GM23338 (cell line): Measurements from ENCODE around the gene MEOX2. TPM values are rescaled to one million over a fixed set of nuclear protein-coding genes. Genes with fewer than 3 reads are reported as not detected.

Experiments used
- ATAC-seq: fragments of 200-7000 bp; cut with Tn5 transposase; 3 replicates; pipeline ENCODE4 v1.9.1; 2020
- DNase-seq: peaks from one replicate; pipeline ENCODE4 v3.0.0-alpha.2; 2015; ENCODE audit warnings: low spot score
- H2AFZ ChIP-seq: fragments of 200-600 bp; sonication (generic); 2 replicates; pipeline ENCODE4 v1.8.0; 2016; ENCODE audit warnings: antibody characterized with exemption, mild to moderate bottlenecking, moderate library complexity
- H3F3A ChIP-seq: fragments of 200-600 bp; sonication (generic); replicated peaks from 2 replicates; pipeline ENCODE4 v1.8.0; 2017; ENCODE audit warnings: antibody characterized with exemption, mixed run types, low read depth
- H3K27ac ChIP-seq: fragments of 200-600 bp; sonication (generic); 2 replicates; pipeline ENCODE4 v1.6.1; 2016; ENCODE audit warnings: low read depth
- H3K27me3 ChIP-seq: fragments of 200-600 bp; sonication (generic); 2 replicates; pipeline ENCODE4 v1.8.0; 2016; ENCODE audit warnings: mild to moderate bottlenecking, mixed run types, moderate library complexity; ENCODE audit not compliant: insufficient read depth
- H3K36me3 ChIP-seq: fragments of 200-600 bp; sonication (generic); 2 replicates; pipeline ENCODE4 v1.8.0; 2016; ENCODE audit warnings: mild to moderate bottlenecking; ENCODE audit not compliant: insufficient read depth
- H3K4me1 ChIP-seq: fragments of 200-600 bp; sonication (generic); 2 replicates; pipeline ENCODE4 v1.8.0; 2016; ENCODE audit warnings: mild to moderate bottlenecking, moderate library complexity; ENCODE audit not compliant: insufficient read depth
- H3K4me2 ChIP-seq: fragments of 200-600 bp; sonication (generic); 2 replicates; pipeline ENCODE4 v1.7.1; 2017; ENCODE audit warnings: mixed run types
- H3K4me3 ChIP-seq: fragments of 200-600 bp; sonication (generic); 2 replicates; pipeline ENCODE4 v1.6.1; 2016; ENCODE audit warnings: mixed run types
- H3K79me2 ChIP-seq: fragments of 200-600 bp; sonication (generic); replicated peaks from 2 replicates; pipeline ENCODE4 v1.8.0; 2017; ENCODE audit warnings: mild to moderate bottlenecking; ENCODE audit not compliant: insufficient read depth
- H3K9me2 ChIP-seq: fragments of 200-600 bp; sonication (generic); 2 replicates; pipeline ENCODE4 v1.8.0; 2017; ENCODE audit not compliant: insufficient read depth
- H4K20me1 ChIP-seq: fragments of 200-600 bp; sonication (generic); replicated peaks from 2 replicates; pipeline ENCODE4 v1.8.0; 2017; ENCODE audit warnings: mild to moderate bottlenecking; ENCODE audit not compliant: insufficient read depth
- H3K27ac Mint-ChIP-seq: 2 replicates; pipeline ENCODE4 v1.8.0; 2020; ENCODE audit warnings: inconsistent platforms, mild to moderate bottlenecking, moderate library complexity, mixed read lengths
- H3K27me3 Mint-ChIP-seq: 3 replicates; pipeline ENCODE4 v1.8.0; 2022; ENCODE audit warnings: low read depth, mild to moderate bottlenecking, moderate library complexity, mixed read lengths, inconsistent platforms; ENCODE audit not compliant: insufficient read depth, poor library complexity
- H3K36me3 Mint-ChIP-seq: 3 replicates; pipeline ENCODE4 v1.8.0; 2021; ENCODE audit warnings: low read depth, mild to moderate bottlenecking, inconsistent platforms, moderate library complexity, mixed read lengths
- H3K4me1 Mint-ChIP-seq: 3 replicates; pipeline ENCODE4 v1.8.0; 2020; ENCODE audit warnings: mild to moderate bottlenecking, inconsistent platforms, mixed read lengths
- H3K4me3 Mint-ChIP-seq: 3 replicates; pipeline ENCODE4 v1.8.0; 2021; ENCODE audit warnings: moderate library complexity, mild to moderate bottlenecking, inconsistent platforms, mixed read lengths
- H3K9me3 Mint-ChIP-seq: 3 replicates; pipeline ENCODE4 v1.8.0; 2020; ENCODE audit warnings: moderate library complexity, mild to moderate bottlenecking, inconsistent platforms, mixed read lengths
- CREB1 ChIP-seq: fragments of 250-450 bp; sonication (Bioruptor Pico); IDR thresholded peaks from 2 replicates; pipeline ENCODE4 v1.5.0; 2020; ENCODE audit warnings: low read depth, mild to moderate bottlenecking, moderate library complexity
- CTCF ChIP-seq, 2 experiments: fragments of 200-600 bp in 1 of 2; sonication (generic) in 1 of 2; conservative IDR thresholded peaks; 2 replicates each; pipeline versions ENCODE4 v1.5.1 to v1.6.1; 2016 to 2017; ENCODE audit warnings: antibody characterized with exemption in 2 of 2, low read depth in 2 of 2, mild to moderate bottlenecking in 2 of 2, moderate library complexity in 1 of 2
- EZH2 ChIP-seq: fragments of 200-600 bp; sonication (generic); IDR thresholded peaks from one replicate; pipeline ENCODE4 v1.8.0; 2017; ENCODE audit warnings: antibody characterized with exemption, mild to moderate bottlenecking, low read depth; ENCODE audit not compliant: unreplicated experiment
- EZH2phosphoT487 ChIP-seq: fragments of 200-600 bp; sonication (generic); IDR thresholded peaks from one replicate; pipeline ENCODE4 v1.8.1; 2018; ENCODE audit warnings: antibody characterized with exemption; ENCODE audit not compliant: unreplicated experiment
- JUNB ChIP-seq: IDR thresholded peaks from one replicate; pipeline ENCODE4 v1.6.1; 2016; ENCODE audit warnings: antibody characterized with exemption; ENCODE audit not compliant: unreplicated experiment
- POLR2AphosphoS5 ChIP-seq: IDR thresholded peaks from 2 replicates; pipeline ENCODE4 v1.6.1; 2016; ENCODE audit warnings: antibody characterized with exemption, low read depth
- ZNF114 ChIP-seq: fragments of 250-450 bp; sonication (Bioruptor Pico); IDR thresholded peaks from 2 replicates; pipeline ENCODE4 v1.5.0; 2020; ENCODE audit warnings: mild to moderate bottlenecking, moderate library complexity
- ZNF331 ChIP-seq: fragments of 250-450 bp; sonication (Bioruptor Pico); IDR thresholded peaks from 2 replicates; pipeline ENCODE4 v1.5.0; 2020; ENCODE audit warnings: low read depth, mild to moderate bottlenecking, moderate library complexity
- polyA plus RNA-seq: library from polyadenylated mRNA; unstranded; fragments of >200 nt; fragmentation: Nextera tagmentation; extraction: Ambion mirVana; gene quantifications from 2 replicates; pipeline ENCODE4 v1.2.1, GENCODE V29; 2016
- total RNA-seq: library from RNA; depleted of rRNA; stranded (reverse); fragments of >200 nt; shearing (Covaris generic); gene quantifications from 2 replicates; pipeline ENCODE4 v1.2.3, GENCODE V29; 2014
- TF ChIP-seq, protein P1 (sequence below): IDR thresholded peaks from 2 replicates; pipeline ENCODE4 v1.6.1; 2016; ENCODE audit warnings: antibody characterized with exemption

Gene MEOX2
- total and polyA plus RNA-seq, 2 experiments from 2014 or later: 0.50 to 1.2 TPM

- Histone ChIP-seq H3F3A (no peaks in the 10 kb centered on the region), H3K4me3 (no peak overlapping the region), H3K4me1 (peaks cover 9% of the 10 kb centered on the region; the same call in 1 of the 2 replicates), H4K20me1 (no peaks in the 10 kb centered on the region), H2AFZ (no peak overlapping the region), H3K4me2 (no peak overlapping the region), H3K27me3 (no peaks in the 10 kb centered on the region), H3K27ac (no peak overlapping the region), H3K36me3 (no peaks in the 10 kb centered on the region), H3K9me2 (no peaks in the 10 kb centered on the region), H3K79me2 (no peaks in the 10 kb centered on the region)
- TF ChIP-seq EZH2: no peak
- DNase-seq: no peak
- ATAC-seq: no peak
- Mint-ChIP-seq H3K4me3 (no peak overlapping the region), H3K27ac (no peak overlapping the region), H3K9me3 (peaks cover 11% of the 10 kb centered on the region; the same call in 2 of the 3 replicates), H3K27me3 (peaks cover 3% of the 10 kb centered on the region), H3K4me1 (peaks cover 5% of the 10 kb centered on the region; the same call in 2 of the 3 replicates), H3K36me3 (peaks cover 6% of the 10 kb centered on the region; the same call in 2 of the 3 replicates)
Observed at GRCh38 chr7:15604166-15604565, 82.3 kb downstream of the MEOX2 start.

DNA sequence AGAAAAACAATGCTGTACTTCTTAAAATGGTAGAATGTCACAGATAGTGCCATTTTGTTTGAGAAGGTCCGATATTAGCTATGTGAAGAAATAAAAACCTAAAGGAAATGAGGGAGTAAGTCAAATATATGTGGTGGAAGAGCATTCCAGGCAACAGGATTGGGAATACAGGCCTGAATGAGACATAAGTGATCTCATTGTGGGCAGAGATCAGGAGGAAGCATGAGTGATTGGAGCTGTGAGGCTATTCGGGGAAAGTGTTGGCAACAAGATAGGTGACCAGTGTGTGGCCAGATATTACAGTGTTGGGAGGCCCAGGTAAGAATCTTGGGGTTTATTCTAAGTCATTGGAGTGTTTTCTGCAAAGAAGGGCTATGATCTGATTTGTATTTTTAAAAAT lies 83.4 kb downstream of the MEOX2 start:
- H3K4me2 ChIP-seq: no peak overlapping the region
- no peaks in the 10 kb centered on the region for H3F3A ChIP-seq
- peaks cover 9% of the 10 kb centered on the region; the same call in 1 of the 2 replicates for H3K4me1 ChIP-seq
- H3K9me2 ChIP-seq: no peaks in the 10 kb centered on the region
- 0 out of 2 replicates have a peak overlapping the region, but pooled peaks have one; percentile 25 for H2AFZ ChIP-seq
- H3K27me3 Mint-ChIP-seq: no peaks in the 10 kb centered on the region
- no peak for ATAC-seq
- no peak overlapping the region for H3K4me3 ChIP-seq
- no peak overlapping the region for H3K27ac ChIP-seq
- H3K9me3 Mint-ChIP-seq: peaks cover 12% of the 10 kb centered on the region; the same call in 2 of the 3 replicates
- peaks cover 5% of the 10 kb centered on the region; the same call in 2 of the 3 replicates for H3K4me1 Mint-ChIP-seq
- no peaks in the 10 kb centered on the region for H4K20me1 ChIP-seq
- H3K79me2 ChIP-seq: no peaks in the 10 kb centered on the region
- peaks cover 10% of the 10 kb centered on the region; the same call in 2 of the 3 replicates for H3K36me3 Mint-ChIP-seq
- DNase-seq: no peak
- H3K36me3 ChIP-seq: no peaks in the 10 kb centered on the region
- no peak overlapping the region for H3K27ac Mint-ChIP-seq
- no peak for TF ChIP-seq EZH2
- TF ChIP-seq JUNB: no peak
- TF ChIP-seq, protein P1, sequence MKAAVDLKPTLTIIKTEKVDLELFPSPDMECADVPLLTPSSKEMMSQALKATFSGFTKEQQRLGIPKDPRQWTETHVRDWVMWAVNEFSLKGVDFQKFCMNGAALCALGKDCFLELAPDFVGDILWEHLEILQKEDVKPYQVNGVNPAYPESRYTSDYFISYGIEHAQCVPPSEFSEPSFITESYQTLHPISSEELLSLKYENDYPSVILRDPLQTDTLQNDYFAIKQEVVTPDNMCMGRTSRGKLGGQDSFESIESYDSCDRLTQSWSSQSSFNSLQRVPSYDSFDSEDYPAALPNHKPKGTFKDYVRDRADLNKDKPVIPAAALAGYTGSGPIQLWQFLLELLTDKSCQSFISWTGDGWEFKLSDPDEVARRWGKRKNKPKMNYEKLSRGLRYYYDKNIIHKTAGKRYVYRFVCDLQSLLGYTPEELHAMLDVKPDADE: no peak
- TF ChIP-seq POLR2AphosphoS5: no peak
- no peak for TF ChIP-seq CTCF (conservative IDR thresholded peaks at IDR 0.05; ENCODE audit: low read depth in 2 of 2)
- no peak for TF ChIP-seq CREB1 (CRISPR knock-in tag)
- no peak for TF ChIP-seq ZNF114 (CRISPR knock-in tag)
- TF ChIP-seq EZH2phosphoT487: no peak
- H3K4me3 Mint-ChIP-seq: no peak overlapping the region
- no peaks in the 10 kb centered on the region for H3K27me3 ChIP-seq

DNA sequence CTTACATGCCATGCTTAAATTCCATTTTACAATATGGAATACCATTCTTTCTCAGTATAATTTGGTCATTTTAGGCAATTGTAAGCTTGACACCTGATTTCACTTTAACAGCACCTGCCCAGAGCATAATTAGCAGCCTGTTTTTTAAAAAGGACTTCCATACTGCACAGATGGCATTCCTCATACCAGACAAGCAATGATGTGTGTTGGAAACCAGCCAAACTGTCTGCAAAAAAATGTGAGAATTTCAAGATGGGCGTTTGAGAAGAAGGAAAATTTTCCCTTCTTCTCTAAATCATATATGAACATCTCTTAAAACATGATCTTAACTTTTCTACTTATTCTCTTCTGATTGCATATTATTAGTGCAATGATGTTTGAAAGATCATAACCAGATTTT lies 84.2 kb downstream of the MEOX2 start:
- no peaks in the 10 kb centered on the region for H3K27me3 ChIP-seq
- Mint-ChIP-seq H3K9me3 (peaks cover 12% of the 10 kb centered on the region; the same call in 2 of the 3 replicates), H3K27ac (no peak overlapping the region), H3K4me1 (no peaks in the 10 kb centered on the region), H3K27me3 (no peaks in the 10 kb centered on the region), H3K4me3 (no peak overlapping the region), H3K36me3 (peaks cover 10% of the 10 kb centered on the region; the same call in 2 of the 3 replicates)
- peaks cover under 1% of the 10 kb centered on the region; the same call in 1 of the 2 replicates for H3K4me1 ChIP-seq
- no peak overlapping the region for H3K27ac ChIP-seq
- H3F3A ChIP-seq: no peaks in the 10 kb centered on the region
- no peak for ATAC-seq
- no peaks in the 10 kb centered on the region for H3K9me2 ChIP-seq
- no peak overlapping the region for H2AFZ ChIP-seq
- H3K4me3 ChIP-seq: no peak overlapping the region
- TF ChIP-seq JUNB: no peak
- no peak for TF ChIP-seq EZH2
- TF ChIP-seq ZNF114 (CRISPR knock-in tag): no peak
- TF ChIP-seq, protein P1: no peak
- TF ChIP-seq ZNF331: no peak
- no peaks in the 10 kb centered on the region for H3K36me3 ChIP-seq
- no peaks in the 10 kb centered on the region for H4K20me1 ChIP-seq
- no peaks in the 10 kb centered on the region for H3K79me2 ChIP-seq
- no peak for DNase-seq
- no peak overlapping the region for H3K4me2 ChIP-seq
